Spleen (tissue), 11 donors: ENCODE results near the gene MRPS7. TPM values are rescaled to one million over a fixed set of nuclear protein-coding genes. Genes with fewer than 3 reads are reported as not detected.

Experiments
- DNase-seq: peaks from one replicate; pipeline ENCODE4 v3.0.0-alpha.2; 2020
- H3K27ac ChIP-seq, 8 donors: fragments of 200-600 bp; sonication (generic) in 7 of 8; 1 replicate in 4 of 8; 2 replicates in 4 of 8; pipeline versions ENCODE4 v1.5.0 to v1.8.0; 2016 to 2021; ENCODE audit warnings: inconsistent platforms in 4 of 8, mild to moderate bottlenecking in 4 of 8, moderate library complexity in 1 of 8
- H3K27me3 ChIP-seq, 7 donors: fragments of 200-600 bp; sonication (generic) in 6 of 7; replicated peaks in 1 of 7; 1 replicate in 4 of 7; 2 replicates in 3 of 7; pipeline versions ENCODE4 v1.5.0 to v1.8.0; 2016 to 2021; ENCODE audit warnings: inconsistent platforms in 3 of 7, mild to moderate bottlenecking in 1 of 7
- H3K36me3 ChIP-seq, 6 donors: fragments of 200-600 bp; sonication (generic) in 5 of 6; 1 replicate in 4 of 6; 2 replicates in 2 of 6; pipeline versions ENCODE4 v1.5.0 to v1.8.0; 2016 to 2021; ENCODE audit warnings: inconsistent platforms in 2 of 6
- H3K4me1 ChIP-seq, 6 donors: fragments of 200-600 bp; sonication (generic) in 5 of 6; 1 replicate in 3 of 6; 2 replicates in 3 of 6; pipeline versions ENCODE4 v1.5.0 to v1.8.0; 2016 to 2021; ENCODE audit warnings: inconsistent platforms in 3 of 6
- H3K4me3 ChIP-seq, 8 donors: fragments of 200-600 bp; sonication (generic) in 7 of 8; 1 replicate in 4 of 8; 2 replicates in 4 of 8; pipeline versions ENCODE4 v1.5.0 to v1.8.0; 2016 to 2021; ENCODE audit warnings: inconsistent platforms in 4 of 8, mild to moderate bottlenecking in 4 of 8, moderate library complexity in 2 of 8
- H3K9me3 ChIP-seq, 8 donors: fragments of 200-600 bp; sonication (generic) in 7 of 8; 1 replicate in 4 of 8; 2 replicates in 4 of 8; pipeline versions ENCODE4 v1.5.0 to v1.8.0; 2016 to 2021; ENCODE audit warnings: inconsistent platforms in 4 of 8
- POLR2A ChIP-seq, 3 donors: fragments of 450-650 bp; IDR thresholded peaks; one replicate each; pipeline ENCODE4 v1.5.1; 2017; ENCODE audit warnings: antibody characterized with exemption in 3 of 3, mild to moderate bottlenecking in 1 of 3
- POLR2AphosphoS5 ChIP-seq, 3 donors: sonication (generic); formaldehyde crosslinking; IDR thresholded peaks; one replicate each; pipeline ENCODE4 v1.5.1; 2017; ENCODE audit warnings: antibody characterized with exemption in 3 of 3
- WGBS, 5 donors: extraction: QIAGEN DNeasy Blood & Tissue Kit in 3 of 5; methylation state at CpG; one replicate each; pipeline versions ENCODE4 v1.1.5 to v1.1.7; 2013 to 2018; 5-methylcytosine and 5-hydroxymethylcytosine counted together
- intact Hi-C: fragments of 100-400 bp; cut with DNase I; formaldehyde crosslinking; loops from one replicate; pipeline ENCODE4 v1.15.0; 2023; ENCODE audit warnings: low total_unique reads
- polyA plus RNA-seq, 3 donors: library from polyadenylated mRNA; stranded (reverse); fragments of 200-250 nt; gene quantifications; one replicate each; pipeline ENCODE4 v1.2.1, GENCODE V29; 2013
- total RNA-seq, 7 donors: library from RNA; depleted of rRNA in 3 of 7; stranded (reverse); fragments of >200 nt in 3 of 7; fragmentation: NEBNext Ultra II Directional in 4 of 7; extraction: Animal tissue kit (Norgen Biotek cat#: 25700) in 4 of 7; gene quantifications; one replicate each; pipeline versions ENCODE4 v1.1.0 to v1.2.1, GENCODE V29; 2016 to 2021
- TF ChIP-seq, protein P1 (sequence below), 11 experiments: fragments of 200-600 bp in 7 of 11; fragments of 450-650 bp in 4 of 11; sonication (generic) in 4 of 11; IDR thresholded peaks in 8 of 11; conservative IDR thresholded peaks in 3 of 11; 1 replicate in 7 of 11; 2 replicates in 4 of 11; pipeline versions ENCODE4 v1.4.0 to v1.8.0; 2016 to 2021; ENCODE audit warnings: antibody characterized with exemption in 11 of 11, inconsistent platforms in 4 of 11, mild to moderate bottlenecking in 1 of 11
- donor health status: healthy with polysubstance abuse.
- donor health status: DM: no; HTN: no; CAD: no; lungs with moderate emphysema.
- donor health status: DM: no; HTN: no; CAD: no.
- donor health status: Bipolar disorder and iron deficiency.
- donor health status: healthy.
- donor health status: DM: no; HTN: no; CAD: no.
- donor health status: DM: yes; HTN: yes; CAD: no.

Gene MRPS7
- total and polyA plus RNA-seq, 10 donors, result 32.2 to 62.7 (median 36.0) TPM

DNA sequence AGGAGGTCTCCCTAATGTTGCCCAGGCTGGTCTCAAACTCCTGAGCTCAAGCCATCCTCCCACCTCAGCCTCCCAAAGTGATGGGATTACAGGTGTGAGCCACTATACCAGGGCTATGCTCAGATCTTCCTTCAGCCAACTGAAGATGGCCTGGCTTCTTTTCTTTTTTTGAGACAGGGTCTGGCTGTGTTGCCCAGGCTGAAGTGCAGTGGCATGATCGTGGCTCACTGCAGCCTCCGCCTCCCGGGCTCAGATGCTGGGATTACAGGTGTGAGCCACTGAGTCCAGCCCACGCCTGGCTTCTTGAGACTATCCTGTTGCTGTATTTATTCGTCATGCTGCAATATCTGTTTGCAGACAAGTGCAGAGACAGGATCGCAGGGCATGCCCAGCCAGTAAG is 23.4 kb downstream of the MRPS7 start:
- no peak for TF ChIP-seq POLR2AphosphoS5 (IDR thresholded peaks at IDR 0.05)
- no peak for TF ChIP-seq POLR2A (IDR thresholded peaks at IDR 0.05)
- TF ChIP-seq, protein P1, sequence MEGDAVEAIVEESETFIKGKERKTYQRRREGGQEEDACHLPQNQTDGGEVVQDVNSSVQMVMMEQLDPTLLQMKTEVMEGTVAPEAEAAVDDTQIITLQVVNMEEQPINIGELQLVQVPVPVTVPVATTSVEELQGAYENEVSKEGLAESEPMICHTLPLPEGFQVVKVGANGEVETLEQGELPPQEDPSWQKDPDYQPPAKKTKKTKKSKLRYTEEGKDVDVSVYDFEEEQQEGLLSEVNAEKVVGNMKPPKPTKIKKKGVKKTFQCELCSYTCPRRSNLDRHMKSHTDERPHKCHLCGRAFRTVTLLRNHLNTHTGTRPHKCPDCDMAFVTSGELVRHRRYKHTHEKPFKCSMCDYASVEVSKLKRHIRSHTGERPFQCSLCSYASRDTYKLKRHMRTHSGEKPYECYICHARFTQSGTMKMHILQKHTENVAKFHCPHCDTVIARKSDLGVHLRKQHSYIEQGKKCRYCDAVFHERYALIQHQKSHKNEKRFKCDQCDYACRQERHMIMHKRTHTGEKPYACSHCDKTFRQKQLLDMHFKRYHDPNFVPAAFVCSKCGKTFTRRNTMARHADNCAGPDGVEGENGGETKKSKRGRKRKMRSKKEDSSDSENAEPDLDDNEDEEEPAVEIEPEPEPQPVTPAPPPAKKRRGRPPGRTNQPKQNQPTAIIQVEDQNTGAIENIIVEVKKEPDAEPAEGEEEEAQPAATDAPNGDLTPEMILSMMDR (IDR thresholded peaks at IDR 0.05 in 8 of 11, conservative IDR thresholded peaks at IDR 0.05 in 3 of 11), result no peak
- no peaks in the 10 kb centered on the region for H3K9me3 ChIP-seq
- intact Hi-C loops, result no loop called here

DNA sequence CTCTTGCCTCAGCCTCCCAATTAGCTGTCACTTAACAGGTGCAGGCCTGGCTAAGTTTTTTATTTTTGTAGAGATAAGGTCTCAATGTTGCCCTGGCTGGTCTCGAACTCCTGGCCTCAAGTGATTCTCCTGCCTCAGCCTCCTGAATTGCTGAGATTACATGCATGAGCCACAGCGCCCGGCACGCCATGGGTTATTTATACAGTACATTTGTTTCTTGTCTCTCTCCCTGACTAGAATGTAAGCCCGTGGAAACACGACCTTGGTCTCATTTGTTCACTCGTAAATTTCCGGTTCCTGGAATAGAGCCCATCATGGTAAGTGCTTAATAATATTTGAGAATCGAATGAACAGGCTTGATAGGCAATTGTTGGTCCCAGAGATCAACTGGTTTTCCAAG is 25.5 kb downstream of the MRPS7 start:
- no peak for DNase-seq
- peaks cover 9 to 50% (median 28%) of the 10 kb centered on the region in 6 donors for H3K4me1 ChIP-seq
- no peaks in the 10 kb centered on the region for H3K27me3 ChIP-seq
- H3K9me3 ChIP-seq, result no peaks in the 10 kb centered on the region
- intact Hi-C loops, result no loop called here
- H3K27ac ChIP-seq, result no peak overlapping the region
- TF ChIP-seq, protein P1 (IDR thresholded peaks at IDR 0.05 in 8 of 11, conservative IDR thresholded peaks at IDR 0.05 in 3 of 11), result no peak
- TF ChIP-seq POLR2AphosphoS5 (IDR thresholded peaks at IDR 0.05), result no peak
- no peak for TF ChIP-seq POLR2A (IDR thresholded peaks at IDR 0.05)
- H3K36me3 ChIP-seq, result peaks cover 0 to 44% (median 23%) of the 10 kb centered on the region in 6 donors
- WGBS, 5 donors, result 73 to 87% (median 85%) methylated on average over 9 of the region's 9 CpGs
- H3K4me3 ChIP-seq, result no peak overlapping the region

More for the DNA sequence above, 23.4 kb downstream of the MRPS7 start:
- Histone ChIP-seq H3K4me1 (peaks cover 6 to 29% (median 20%) of the 10 kb centered on the region in 6 donors), H3K27ac (no peak overlapping the region), H3K36me3 (peaks cover 0 to 64% (median 35%) of the 10 kb centered on the region in 6 donors), H3K4me3 (no peak overlapping the region), H3K27me3 (no peaks in the 10 kb centered on the region)
- no peak for DNase-seq
- WGBS, 5 donors, result 79 to 94% (median 86%) methylated on average over 6 of the region's 6 CpGs

DNA sequence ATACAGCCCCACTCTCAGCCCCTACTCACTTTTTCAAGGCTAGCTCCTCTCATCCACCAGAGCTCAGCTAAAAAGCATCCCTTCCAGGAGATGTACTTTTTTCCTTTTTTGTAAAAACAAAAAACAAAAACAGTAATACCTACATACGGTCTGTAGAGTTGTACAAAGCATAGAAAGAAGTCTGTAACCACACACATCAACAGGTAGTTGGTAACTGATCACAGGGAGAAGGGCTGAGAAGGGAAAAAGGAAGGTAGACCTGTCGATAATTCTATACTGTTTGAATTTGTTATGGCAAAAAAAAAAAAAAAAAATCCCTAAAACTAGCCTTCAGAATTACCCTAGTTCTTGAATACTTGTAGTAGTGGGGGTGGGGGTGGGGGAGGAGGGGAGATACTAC is 26.7 kb downstream of the MRPS7 start:
- H3K4me3 ChIP-seq, result peak overlapping the region in 7 of 8 donors; percentile 56 to 95 (median 90)
- no peak for DNase-seq
- no peaks in the 10 kb centered on the region for H3K27me3 ChIP-seq
- TF ChIP-seq POLR2AphosphoS5 (IDR thresholded peaks at IDR 0.05) (no peak), POLR2A (IDR thresholded peaks at IDR 0.05) (no peak)
- TF ChIP-seq, protein P1 (IDR thresholded peaks at IDR 0.05 in 8 of 11, conservative IDR thresholded peaks at IDR 0.05 in 3 of 11), result no peak
- H3K27ac ChIP-seq, result peak overlapping the region in 7 of 8 donors; percentile 93 to 99 (median 98)
- WGBS, 5 donors, result 11 to 20% (median 18%) methylated on average over 2 of the region's 2 CpGs
- peaks cover 9 to 62% (median 28%) of the 10 kb centered on the region in 6 donors for H3K4me1 ChIP-seq
- H3K9me3 ChIP-seq, result no peaks in the 10 kb centered on the region
- H3K36me3 ChIP-seq, result peaks cover 0 to 32% (median 18%) of the 10 kb centered on the region in 6 donors
- intact Hi-C loops, result no loop called here

DNA sequence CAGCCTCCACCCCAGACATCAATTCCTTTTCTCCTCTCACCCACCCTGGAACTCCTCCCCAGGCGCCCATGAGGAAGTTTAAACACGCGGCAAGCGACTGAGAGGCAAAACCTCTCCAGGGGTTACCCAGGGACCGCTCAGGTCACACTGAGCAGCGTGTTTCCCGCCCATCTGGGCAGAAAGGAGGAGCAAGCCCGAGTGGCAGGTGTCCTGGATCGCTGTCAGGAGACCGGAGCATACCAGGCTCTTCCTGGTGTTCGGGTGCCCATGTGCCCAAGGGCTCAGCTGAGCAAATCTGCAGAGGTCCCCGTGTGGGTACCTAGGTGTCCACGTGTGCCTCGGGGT is 27.1 kb downstream of the MRPS7 start:
- no peak for DNase-seq
- H3K36me3 ChIP-seq, result peaks cover 0 to 29% (median 14%) of the 10 kb centered on the region in 6 donors
- TF ChIP-seq, protein P1 (IDR thresholded peaks at IDR 0.05 in 8 of 11, conservative IDR thresholded peaks at IDR 0.05 in 3 of 11), result no peak
- TF ChIP-seq POLR2A (IDR thresholded peaks at IDR 0.05), result no peak
- TF ChIP-seq POLR2AphosphoS5 (IDR thresholded peaks at IDR 0.05), result no peak

More for the DNA sequence above, 27.1 kb downstream of the MRPS7 start:
- Histone ChIP-seq H3K27ac (peak overlapping the region; percentile 93 to 99 (median 98)), H3K9me3 (no peaks in the 10 kb centered on the region), H3K4me1 (peaks cover 9 to 63% (median 28%) of the 10 kb centered on the region in 6 donors), H3K27me3 (no peaks in the 10 kb centered on the region), H3K4me3 (peak overlapping the region; percentile 56 to 95 (median 88))
- intact Hi-C loops, result no loop called here
- 0% methylated on average over 11 to 14 of the region's 14 CpGs for WGBS, 5 donors
